ENCODE measurements around the gene MDM4.
A peak's percentile ranks its signal among the peaks of the same experiment; 100 is the strongest.

MDM4 gene

DNA sequence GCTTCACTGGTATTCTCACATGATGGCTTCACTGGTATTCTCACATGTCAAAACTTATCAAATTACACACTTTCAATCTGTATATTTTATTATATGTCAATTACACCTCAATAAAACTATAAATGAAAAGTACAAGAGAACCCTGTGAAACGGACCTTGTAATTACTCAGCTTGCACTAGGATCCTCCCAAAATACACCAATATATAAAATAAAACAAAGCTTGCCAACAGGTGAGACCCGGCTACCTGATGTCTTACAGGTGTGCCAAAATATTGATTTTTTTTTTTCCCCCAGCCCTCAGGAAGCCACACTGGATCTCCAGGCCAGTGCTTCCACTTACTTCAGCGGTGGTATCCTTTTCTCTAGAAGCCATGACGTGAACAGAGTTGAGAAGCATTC, 44.5 kb upstream of the MDM4 start:
- no peak for DNase-seq (ENCODE audit: extremely low spot score)
- TF ChIP-seq, protein P1, sequence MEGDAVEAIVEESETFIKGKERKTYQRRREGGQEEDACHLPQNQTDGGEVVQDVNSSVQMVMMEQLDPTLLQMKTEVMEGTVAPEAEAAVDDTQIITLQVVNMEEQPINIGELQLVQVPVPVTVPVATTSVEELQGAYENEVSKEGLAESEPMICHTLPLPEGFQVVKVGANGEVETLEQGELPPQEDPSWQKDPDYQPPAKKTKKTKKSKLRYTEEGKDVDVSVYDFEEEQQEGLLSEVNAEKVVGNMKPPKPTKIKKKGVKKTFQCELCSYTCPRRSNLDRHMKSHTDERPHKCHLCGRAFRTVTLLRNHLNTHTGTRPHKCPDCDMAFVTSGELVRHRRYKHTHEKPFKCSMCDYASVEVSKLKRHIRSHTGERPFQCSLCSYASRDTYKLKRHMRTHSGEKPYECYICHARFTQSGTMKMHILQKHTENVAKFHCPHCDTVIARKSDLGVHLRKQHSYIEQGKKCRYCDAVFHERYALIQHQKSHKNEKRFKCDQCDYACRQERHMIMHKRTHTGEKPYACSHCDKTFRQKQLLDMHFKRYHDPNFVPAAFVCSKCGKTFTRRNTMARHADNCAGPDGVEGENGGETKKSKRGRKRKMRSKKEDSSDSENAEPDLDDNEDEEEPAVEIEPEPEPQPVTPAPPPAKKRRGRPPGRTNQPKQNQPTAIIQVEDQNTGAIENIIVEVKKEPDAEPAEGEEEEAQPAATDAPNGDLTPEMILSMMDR (IDR thresholded peaks at IDR 0.05; ENCODE audit: control extremely low read depth, extremely low read depth, low read depth, missing control alignments) = no peak
- ChIA-PET CTCF (interaction anchor here (39.3 kb wide), 1 partner anchor 25 kb away, joined by 1775 read pairs; no protein-coding TSS in a partner anchor), POLR2A (no interaction called here)

DNA sequence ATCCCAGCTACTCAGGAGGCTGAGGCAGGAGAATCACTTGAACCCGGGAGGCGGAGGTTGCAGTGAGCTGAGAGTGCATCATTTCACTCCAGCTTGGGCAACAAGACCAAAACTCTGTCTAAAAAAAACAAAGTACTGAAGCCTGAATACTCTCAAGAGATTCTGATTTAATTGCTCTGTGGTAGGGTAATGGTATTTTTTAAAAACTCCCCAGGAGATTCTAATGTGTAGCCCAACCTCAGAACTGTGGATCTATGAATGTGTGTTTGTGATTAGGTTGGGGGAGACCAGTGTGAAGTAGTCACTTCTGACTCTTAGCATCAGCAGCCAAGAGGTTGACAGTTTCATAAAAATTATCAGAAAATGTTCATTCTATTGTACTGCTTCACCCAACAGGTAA, 43.5 kb upstream of the MDM4 start:
- TF ChIP-seq, protein P1 (IDR thresholded peaks at IDR 0.05; ENCODE audit: control extremely low read depth, extremely low read depth, low read depth, missing control alignments) = no peak
- ChIA-PET POLR2A (no interaction called here), CTCF (interaction anchor here (39.3 kb wide), 1 partner anchor 26 kb away, joined by 1775 read pairs; no protein-coding TSS in a partner anchor)
- DNase-seq (ENCODE audit: extremely low spot score) = no peak

DNA sequence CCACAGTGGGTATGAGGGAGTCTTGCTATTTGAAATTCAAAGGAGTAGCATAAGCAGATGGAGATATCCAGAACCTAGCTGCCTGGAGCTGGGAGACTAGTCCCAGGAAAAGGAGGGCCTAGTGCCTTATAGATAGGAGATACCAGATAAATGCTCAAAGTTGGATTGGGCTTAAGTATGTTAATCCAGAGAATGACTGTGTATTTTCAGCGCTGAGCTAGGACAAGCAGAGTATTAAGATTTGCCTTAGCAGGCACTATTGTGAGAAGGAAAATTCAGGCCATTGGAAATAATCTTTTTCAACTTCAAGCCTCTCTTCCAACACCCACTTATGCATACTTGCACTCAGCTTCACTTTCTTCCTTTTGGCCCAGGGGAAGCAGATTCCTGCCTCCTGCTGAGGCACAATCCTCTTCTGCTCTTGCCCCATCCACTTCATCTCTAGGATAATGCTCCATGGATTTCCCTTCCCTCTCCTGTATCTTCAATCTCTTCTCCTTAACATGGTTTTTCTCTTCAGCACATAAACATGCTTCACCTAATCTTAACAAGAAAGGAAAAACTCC, 42.7 kb upstream of the MDM4 start:
- DNase-seq (ENCODE audit: extremely low spot score) = no peak
- TF ChIP-seq, protein P1 (IDR thresholded peaks at IDR 0.05; ENCODE audit: control extremely low read depth, extremely low read depth, low read depth, missing control alignments) = no peak
- ChIA-PET CTCF (interaction anchor here (1.3 to 39.3 kb wide), 2 partner anchors 27 to 33 kb away, joined by 3 to 1775 read pairs; no protein-coding TSS in a partner anchor), POLR2A (interaction anchor here (0.8 kb wide), 1 partner anchor 24 kb away, joined by 3 read pairs; no protein-coding TSS in a partner anchor)

DNA sequence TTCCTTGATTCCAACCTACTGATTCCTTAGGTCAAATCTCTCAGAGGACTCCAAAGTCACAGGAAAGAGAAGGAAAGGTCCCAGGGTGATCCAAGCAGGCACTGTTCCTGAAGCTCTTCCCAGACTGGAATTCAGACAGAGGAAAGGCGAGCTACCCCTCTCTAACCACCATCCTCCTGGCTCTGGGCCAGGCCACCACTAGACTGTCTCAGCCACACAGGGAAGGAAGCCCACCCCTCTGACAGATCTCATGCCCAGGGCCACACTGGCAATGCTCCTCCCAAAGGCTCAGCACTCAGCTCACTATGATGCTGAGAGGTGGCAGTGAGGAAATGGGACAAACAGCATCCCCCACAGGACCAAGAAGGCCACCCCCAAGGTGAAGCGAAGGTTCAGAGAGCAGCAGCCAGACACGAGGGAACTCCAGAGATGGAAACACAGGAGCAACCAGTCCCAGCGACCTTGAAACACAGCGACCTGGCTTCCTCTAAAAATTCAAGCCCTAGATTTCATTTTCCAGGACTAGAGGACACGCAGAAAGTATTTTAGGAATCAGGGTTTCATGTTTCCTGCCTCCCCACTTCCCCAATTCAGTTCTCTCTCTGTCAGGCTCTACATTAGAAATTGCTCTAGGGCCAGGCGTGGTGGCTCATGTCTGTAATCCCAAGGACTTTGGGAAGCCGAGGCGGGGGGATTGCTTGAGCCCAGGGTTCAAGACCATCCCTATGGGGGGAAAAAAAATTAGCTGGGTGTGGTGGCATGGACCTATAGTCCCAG, 40.4 kb upstream of the MDM4 start:
- DNase-seq (ENCODE audit: extremely low spot score) = no peak
- TF ChIP-seq, protein P1 (IDR thresholded peaks at IDR 0.05; ENCODE audit: control extremely low read depth, extremely low read depth, low read depth, missing control alignments) = no peak
- CTCF ChIA-PET = interaction anchor here (0.8 to 39.3 kb wide), 4 partner anchors 18 to 30 kb away, joined by 3 to 1775 read pairs (median 40); partner anchors contain the start of gene PIK3C2B
- POLR2A ChIA-PET = no interaction called here

DNA sequence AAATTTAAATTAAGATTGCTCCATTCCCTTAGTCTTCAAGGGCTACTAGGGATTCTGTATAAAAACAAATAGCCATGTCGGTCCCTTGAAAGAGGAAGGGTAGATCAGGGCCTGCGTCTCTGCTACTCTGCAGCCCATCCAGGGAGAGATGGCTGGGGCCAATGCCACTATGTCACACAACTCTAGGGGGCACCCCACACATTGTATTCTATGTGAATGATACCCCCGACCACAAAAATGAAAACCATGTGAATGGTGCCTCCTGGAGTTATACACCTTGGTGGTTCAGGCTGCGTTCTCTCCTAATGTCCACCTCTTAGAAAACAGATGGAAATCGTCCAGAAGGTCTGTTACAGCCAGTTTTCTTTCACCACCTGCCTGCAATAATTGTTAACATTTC, 39.6 kb upstream of the MDM4 start:
- ChIA-PET POLR2A (no interaction called here), CTCF (interaction anchor here (2.5 to 39.3 kb wide), 3 partner anchors 17 to 30 kb away, joined by 12 to 1775 read pairs (median 69); partner anchors contain the start of gene PIK3C2B)
- TF ChIP-seq, protein P1 (IDR thresholded peaks at IDR 0.05; ENCODE audit: control extremely low read depth, extremely low read depth, low read depth, missing control alignments) = no peak

DNA sequence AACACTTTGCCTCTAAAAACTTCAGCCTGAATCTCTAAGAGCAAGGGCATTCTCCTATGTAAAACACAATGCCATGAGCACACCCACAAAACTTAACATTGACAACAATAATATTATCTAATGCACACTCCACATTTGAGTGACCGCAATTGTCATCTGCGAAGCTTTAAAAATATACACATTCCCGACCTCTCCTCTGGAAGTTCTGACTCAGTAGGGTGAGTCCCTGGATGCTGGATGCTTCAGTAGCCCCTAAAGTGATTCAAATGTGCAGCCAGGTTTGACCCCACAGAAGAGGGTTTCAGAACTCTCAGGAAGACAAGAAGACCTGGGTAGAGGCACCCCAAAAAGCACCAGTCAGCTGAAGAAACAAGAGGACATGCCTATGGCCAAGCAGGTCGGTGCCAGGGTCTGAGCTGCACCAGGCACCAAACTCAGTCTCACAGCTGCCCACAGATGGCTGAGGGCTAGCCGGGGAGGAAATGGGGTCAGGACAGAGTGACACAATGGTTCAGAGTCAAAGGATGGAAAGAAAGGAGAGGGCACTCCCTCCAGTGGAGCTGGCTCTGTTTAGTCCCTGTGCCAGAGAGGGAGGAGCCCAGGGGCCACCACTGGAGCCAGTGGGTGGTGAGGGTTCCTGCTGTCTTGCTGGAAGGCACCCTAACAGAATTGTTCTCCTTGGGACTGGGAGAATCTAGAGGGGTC, 39.0 kb upstream of the MDM4 start:
- ChIA-PET POLR2A (no interaction called here), CTCF (interaction anchor here (1.8 to 39.3 kb wide), 6 partner anchors 17 to 330 kb away, joined by 5 to 1775 read pairs (median 33); partner anchors contain the start of gene PIK3C2B)
- DNase-seq (ENCODE audit: extremely low spot score) = peak; percentile 6
- TF ChIP-seq, protein P1 (IDR thresholded peaks at IDR 0.05; ENCODE audit: control extremely low read depth, extremely low read depth, low read depth, missing control alignments) = no peak

More for the DNA sequence above, 39.6 kb upstream of the MDM4 start:
- DNase-seq (ENCODE audit: extremely low spot score) = peak; percentile 6
